ENCODE results near the gene PLPPR3.
"Not testable (repeated sequence)": the region's sequence is repeated elsewhere in the genome, so short reads cannot be mapped to it uniquely, and the experiment has no call there.

The PLPPR3 gene

GRCh38 chr19:853014-853585 is 31.3 kb upstream of the PLPPR3 start:
- no peak for DNase-seq

GRCh38 chr19:852136-853013 is 30.6 kb upstream of the PLPPR3 start, which contains the start of gene ELANE:
TSS of gene ELANE (plus strand) at chr19:852303. CDS start at chr19:852329, 26 bp downstream.
- DNase-seq = no peak

- no peak for DNase-seq
Measured at GRCh38 chr19:850979-851335, 29.2 kb upstream of the PLPPR3 start.

- no peak for DNase-seq
Measured at GRCh38 chr19:850221-850978, 28.6 kb upstream of the PLPPR3 start.

- DNase-seq = not testable (repeated sequence)
Measured at GRCh38 chr19:849195-849594, 27.4 kb upstream of the PLPPR3 start.

GRCh38 chr19:848386-848921 is 26.7 kb upstream of the PLPPR3 start:
- no peak for DNase-seq

- no peak for DNase-seq
Measured at GRCh38 chr19:845707-846521, 24.2 kb upstream of the PLPPR3 start.

GRCh38 chr19:844546-844971 is 22.8 kb upstream of the PLPPR3 start:
- DNase-seq = no peak

- DNase-seq = no peak
Measured at GRCh38 chr19:843836-844545, 22.2 kb upstream of the PLPPR3 start.

GRCh38 chr19:843180-843835 is 21.6 kb upstream of the PLPPR3 start:
- DNase-seq = no peak

- DNase-seq = not testable (repeated sequence)
Measured at GRCh38 chr19:842802-843179, 21.0 kb upstream of the PLPPR3 start.

- no peak for DNase-seq
Measured at GRCh38 chr19:840519-841206, 18.9 kb upstream of the PLPPR3 start, which contains the start of gene PRTN3. TSS of gene PRTN3 (plus strand) at chr19:840999. CDS start at chr19:841009, 10 bp downstream.

GRCh38 chr19:835210-835810 is 13.6 kb upstream of the PLPPR3 start:
- no peak for DNase-seq

- DNase-seq = no peak
Measured at GRCh38 chr19:834216-834615, 12.5 kb upstream of the PLPPR3 start.

- no peak for DNase-seq
Measured at GRCh38 chr19:831407-832369, 9.9 kb upstream of the PLPPR3 start.

GRCh38 chr19:829129-829758 is 7.5 kb upstream of the PLPPR3 start:
- DNase-seq = no peak

GRCh38 chr19:827710-828321 is 6.1 kb upstream of the PLPPR3 start, which contains the start of gene AZU1:
TSS of gene AZU1 (plus strand) at chr19:827837. CDS start at chr19:827847, 10 bp downstream.
- no peak for DNase-seq

- no peak for DNase-seq
Measured at GRCh38 chr19:827314-827709, 5.6 kb upstream of the PLPPR3 start.
